ENCODE results near the gene TTLL3.

DNA sequence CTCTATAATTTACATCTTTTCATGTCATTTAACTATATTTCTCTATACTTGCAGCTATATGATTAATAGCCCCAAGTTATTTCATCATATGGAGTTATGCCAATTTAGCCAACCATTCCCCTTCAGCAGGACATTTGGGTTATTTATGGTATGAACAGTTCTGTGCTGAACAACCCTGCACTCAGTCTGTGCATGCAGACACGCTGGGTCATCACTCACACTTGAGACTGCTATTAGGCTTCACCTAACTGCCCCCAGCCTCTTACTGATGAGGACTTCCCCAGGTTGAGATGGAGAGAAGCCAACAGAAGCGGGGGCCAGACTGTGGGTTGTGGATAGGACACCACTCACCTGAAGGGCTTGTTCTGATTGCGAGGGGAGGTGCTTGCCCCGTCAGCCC, 25.1 kb upstream of the TTLL3 start:
- TF ChIP-seq, protein P1, sequence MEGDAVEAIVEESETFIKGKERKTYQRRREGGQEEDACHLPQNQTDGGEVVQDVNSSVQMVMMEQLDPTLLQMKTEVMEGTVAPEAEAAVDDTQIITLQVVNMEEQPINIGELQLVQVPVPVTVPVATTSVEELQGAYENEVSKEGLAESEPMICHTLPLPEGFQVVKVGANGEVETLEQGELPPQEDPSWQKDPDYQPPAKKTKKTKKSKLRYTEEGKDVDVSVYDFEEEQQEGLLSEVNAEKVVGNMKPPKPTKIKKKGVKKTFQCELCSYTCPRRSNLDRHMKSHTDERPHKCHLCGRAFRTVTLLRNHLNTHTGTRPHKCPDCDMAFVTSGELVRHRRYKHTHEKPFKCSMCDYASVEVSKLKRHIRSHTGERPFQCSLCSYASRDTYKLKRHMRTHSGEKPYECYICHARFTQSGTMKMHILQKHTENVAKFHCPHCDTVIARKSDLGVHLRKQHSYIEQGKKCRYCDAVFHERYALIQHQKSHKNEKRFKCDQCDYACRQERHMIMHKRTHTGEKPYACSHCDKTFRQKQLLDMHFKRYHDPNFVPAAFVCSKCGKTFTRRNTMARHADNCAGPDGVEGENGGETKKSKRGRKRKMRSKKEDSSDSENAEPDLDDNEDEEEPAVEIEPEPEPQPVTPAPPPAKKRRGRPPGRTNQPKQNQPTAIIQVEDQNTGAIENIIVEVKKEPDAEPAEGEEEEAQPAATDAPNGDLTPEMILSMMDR (IDR thresholded peaks at IDR 0.05; ENCODE audit: poor library complexity, severe bottlenecking), result no peak
- TF ChIP-seq SMC3 (conservative IDR thresholded peaks at IDR 0.05; ENCODE audit: poor library complexity), result no peak
- TF ChIP-seq EZH2 (IDR thresholded peaks at IDR 0.05; ENCODE audit: borderline replicate concordance, insufficient read depth, low read length, poor library complexity, severe bottlenecking), result no peak
- TF ChIP-seq EP300 (conservative IDR thresholded peaks at IDR 0.05; ENCODE audit: poor library complexity, severe bottlenecking), result no peak
- no peak for TF ChIP-seq RAD21 (conservative IDR thresholded peaks at IDR 0.05)
